Measurements from ENCODE around the gene ARL8A. TPM values are rescaled to one million over a fixed set of nuclear protein-coding genes. Genes with fewer than 3 reads are reported as not detected.
A peak's percentile ranks its signal among the peaks of the same experiment; 100 is the strongest.

Gene ARL8A
- total RNA-seq, 6 donors from 2014 or later: 65.7 to 96.3 (median 88.4) TPM

DNA sequence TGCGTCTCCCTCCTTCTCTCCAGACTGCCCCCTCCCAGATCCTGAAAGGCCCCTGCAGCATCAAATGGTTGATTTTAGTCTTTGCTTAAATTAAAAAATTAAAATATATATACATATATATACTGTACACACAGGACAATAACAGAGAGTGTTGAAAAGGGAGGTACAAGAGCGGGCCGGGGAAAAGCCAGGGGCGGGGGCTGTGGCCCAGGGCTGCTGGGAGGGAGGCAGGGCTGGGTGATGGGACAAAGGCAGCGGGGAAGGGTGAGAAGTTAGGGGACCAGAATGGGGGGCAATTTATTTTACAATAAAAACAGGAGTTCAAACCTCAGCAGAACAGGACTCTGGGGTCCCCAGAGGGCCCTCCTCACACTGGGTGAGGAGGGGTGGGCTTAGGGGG, 10.5 kb downstream of the ARL8A start:
- WGBS, 2 donors: 94 to 96% methylated on average over 5 of the region's 5 CpGs
- Histone ChIP-seq H3K9me3 (no peaks in the 10 kb centered on the region), H3K4me3 (no peak overlapping the region), H3K36me3 (peaks cover 9 to 63% (median 55%) of the 10 kb centered on the region in 4 donors), H3K4me1 (peaks cover 27 to 37% (median 30%) of the 10 kb centered on the region in 4 donors), H3K27me3 (no peaks in the 10 kb centered on the region), H3K27ac (peak overlapping the region; percentile 83 to 89 (median 88))
- TF ChIP-seq CTCF (IDR thresholded peaks at IDR 0.05) (no peak), EP300 (IDR thresholded peaks at IDR 0.05) (no peak), POLR2A (IDR thresholded peaks at IDR 0.05) (no peak), POLR2AphosphoS5 (IDR thresholded peaks at IDR 0.05) (no peak)
- ATAC-seq (ENCODE audit: low FRiP score in 2 of 2): no peak
- peak in 1 of 2 donors; percentile 59 for DNase-seq

GRCh38 chr1:202133496-202133895, 11.0 kb downstream of the ARL8A start:
- peaks cover 6 to 59% (median 53%) of the 10 kb centered on the region in 4 donors for H3K36me3 ChIP-seq
- H3K4me1 ChIP-seq: peaks cover 27 to 37% (median 30%) of the 10 kb centered on the region in 4 donors
- no peak for TF ChIP-seq POLR2A (IDR thresholded peaks at IDR 0.05)
- no peak for TF ChIP-seq POLR2AphosphoS5 (IDR thresholded peaks at IDR 0.05)
- no peak for TF ChIP-seq CTCF (IDR thresholded peaks at IDR 0.05)
- TF ChIP-seq EP300 (IDR thresholded peaks at IDR 0.05): no peak
- DNase-seq (peak in 1 of 2 donors; percentile 62), ATAC-seq (ENCODE audit: low FRiP score in 2 of 2) (no peak)
- H3K27me3 ChIP-seq: no peaks in the 10 kb centered on the region
- H3K4me3 ChIP-seq: no peak overlapping the region
- no peaks in the 10 kb centered on the region for H3K9me3 ChIP-seq
- peak overlapping the region; percentile 83 to 89 (median 88) for H3K27ac ChIP-seq
- 57 to 73% methylated on average over 6 to 8 of the region's 8 CpGs for WGBS, 2 donors

GRCh38 chr1:202133001-202133400, 11.5 kb downstream of the ARL8A start:
- H3K27me3 ChIP-seq: no peaks in the 10 kb centered on the region
- peak overlapping the region in 1 of 4 donors; percentile 10 for H3K4me3 ChIP-seq
- peak; percentile 2 to 38 for ATAC-seq (ENCODE audit: low FRiP score in 2 of 2)
- H3K9me3 ChIP-seq: no peaks in the 10 kb centered on the region
- peaks cover 27 to 37% (median 30%) of the 10 kb centered on the region in 4 donors for H3K4me1 ChIP-seq
- peak overlapping the region; percentile 83 to 89 (median 88) for H3K27ac ChIP-seq
- H3K36me3 ChIP-seq: peaks cover 4 to 56% (median 51%) of the 10 kb centered on the region in 4 donors
- DNase-seq: peak; percentile 65 to 79
- peak in 1 of 6 experiments; percentile 32 for TF ChIP-seq CTCF (IDR thresholded peaks at IDR 0.05)
- TF ChIP-seq POLR2A (IDR thresholded peaks at IDR 0.05): no peak
- TF ChIP-seq POLR2AphosphoS5 (IDR thresholded peaks at IDR 0.05): no peak
- TF ChIP-seq EP300 (IDR thresholded peaks at IDR 0.05): no peak
- WGBS, 2 donors: 69 to 76% methylated on average over 10 to 14 of the region's 14 CpGs

- TF ChIP-seq POLR2A (IDR thresholded peaks at IDR 0.05): peak in 1 of 4 donors; percentile 14
- TF ChIP-seq EP300 (IDR thresholded peaks at IDR 0.05): no peak
- no peak for TF ChIP-seq CTCF (IDR thresholded peaks at IDR 0.05)
- peak in 1 of 2 donors; percentile 16 for TF ChIP-seq POLR2AphosphoS5 (IDR thresholded peaks at IDR 0.05)
- peak overlapping the region; percentile 83 to 89 (median 88) for H3K27ac ChIP-seq
- no peaks in the 10 kb centered on the region for H3K27me3 ChIP-seq
- DNase-seq (peak in 1 of 2 donors; percentile 65), ATAC-seq (ENCODE audit: low FRiP score in 2 of 2) (peak; percentile 73 to 86)
- H3K4me3 ChIP-seq: peak overlapping the region in 1 of 4 donors; percentile 10
- 54 to 61% methylated on average over 11 to 12 of the region's 12 CpGs for WGBS, 2 donors
- H3K36me3 ChIP-seq: peaks cover 4 to 48% (median 43%) of the 10 kb centered on the region in 4 donors
- peaks cover 27 to 37% (median 30%) of the 10 kb centered on the region in 4 donors for H3K4me1 ChIP-seq
- H3K9me3 ChIP-seq: no peaks in the 10 kb centered on the region
Observed at GRCh38 chr1:202131956-202132821, 12.3 kb downstream of the ARL8A start.

Data from upper lobe of left lung (tissue), 6 donors.